Parathyroid adenoma (tissue), 2 donors: Measurements from ENCODE around the gene TTF1.

ENCODE experiments used
- H2AFZ ChIP-seq: fragments of 300-600 bp; sonication (generic); one replicate; pipeline ENCODE4 v1.7.0; 2017; ENCODE audit warnings: antibody characterized with exemption, mild to moderate bottlenecking
- H3K27ac ChIP-seq: fragments of 300-600 bp; sonication (generic); one replicate; pipeline ENCODE4 v1.7.0; 2017
- H3K27me3 ChIP-seq: fragments of 300-600 bp; sonication (generic); one replicate; pipeline ENCODE4 v1.7.0; 2017; ENCODE audit warnings: low read length; ENCODE audit not compliant: control insufficient read depth, insufficient read depth
- H3K36me3 ChIP-seq: fragments of 300-600 bp; sonication (generic); one replicate; pipeline ENCODE4 v1.7.0; 2017; ENCODE audit warnings: low read length; ENCODE audit not compliant: control insufficient read depth, insufficient read depth
- H3K4me1 ChIP-seq: fragments of 300-600 bp; sonication (generic); one replicate; pipeline ENCODE4 v1.7.0; 2017; ENCODE audit warnings: control low read depth
- H3K4me2 ChIP-seq: fragments of 300-600 bp; sonication (generic); one replicate; pipeline ENCODE4 v1.7.0; 2017; ENCODE audit warnings: low read length
- H3K4me3 ChIP-seq: fragments of 300-600 bp; sonication (generic); one replicate; pipeline ENCODE4 v1.7.0; 2017; ENCODE audit warnings: low read depth, low read length
- H3K79me2 ChIP-seq: fragments of 300-600 bp; sonication (generic); one replicate; pipeline ENCODE4 v1.7.0; 2017; ENCODE audit warnings: control low read depth
- H3K9ac ChIP-seq: fragments of 300-600 bp; sonication (generic); one replicate; pipeline ENCODE4 v1.7.0; 2017; ENCODE audit warnings: mild to moderate bottlenecking
- H3K9me3 ChIP-seq: fragments of 300-600 bp; sonication (generic); one replicate; pipeline ENCODE4 v1.7.0; 2017; ENCODE audit warnings: low read length; ENCODE audit not compliant: control insufficient read depth
- CTCF ChIP-seq: fragments of 300-600 bp; sonication (generic); IDR thresholded peaks from one replicate; pipeline ENCODE4 v1.7.0; 2017; ENCODE audit warnings: antibody characterized with exemption, mild to moderate bottlenecking
- donor health status: primary hyperparathyroidism.

The TTF1 gene

GRCh38 chr9:132404228-132404881, 2.3 kb downstream of the TTF1 start:
- no peak for TF ChIP-seq CTCF
- H3K4me2 ChIP-seq, result no peak overlapping the region
- no peaks in the 10 kb centered on the region for H3K36me3 ChIP-seq
- no peaks in the 10 kb centered on the region for H3K79me2 ChIP-seq
- H3K27me3 ChIP-seq, result no peaks in the 10 kb centered on the region
- no peak overlapping the region for H3K4me3 ChIP-seq
- H3K4me1 ChIP-seq, result peaks cover 3% of the 10 kb centered on the region
- H3K9ac ChIP-seq, result no peak overlapping the region
- H2AFZ ChIP-seq, result no peak overlapping the region
- H3K9me3 ChIP-seq, result no peaks in the 10 kb centered on the region
- no peak overlapping the region for H3K27ac ChIP-seq

GRCh38 chr9:132401824-132402223, 4.8 kb downstream of the TTF1 start:
- Histone ChIP-seq H2AFZ (no peak overlapping the region), H3K79me2 (no peaks in the 10 kb centered on the region), H3K4me3 (no peak overlapping the region), H3K4me2 (no peak overlapping the region), H3K27me3 (no peaks in the 10 kb centered on the region), H3K4me1 (peaks cover under 1% of the 10 kb centered on the region), H3K9me3 (no peaks in the 10 kb centered on the region), H3K27ac (no peak overlapping the region), H3K36me3 (no peaks in the 10 kb centered on the region), H3K9ac (no peak overlapping the region)
- no peak for TF ChIP-seq CTCF

GRCh38 chr9:132395560-132395959, 11.1 kb downstream of the TTF1 start:
- Histone ChIP-seq H3K27ac (no peak overlapping the region), H3K4me3 (no peak overlapping the region), H3K9me3 (no peaks in the 10 kb centered on the region), H3K4me2 (no peak overlapping the region), H3K36me3 (no peaks in the 10 kb centered on the region), H2AFZ (no peak overlapping the region), H3K79me2 (no peaks in the 10 kb centered on the region), H3K4me1 (no peaks in the 10 kb centered on the region), H3K27me3 (no peaks in the 10 kb centered on the region), H3K9ac (no peak overlapping the region)
- no peak for TF ChIP-seq CTCF

- H3K4me3 ChIP-seq, result no peak overlapping the region
- H3K4me1 ChIP-seq, result no peaks in the 10 kb centered on the region
- H3K79me2 ChIP-seq, result no peaks in the 10 kb centered on the region
- H3K9ac ChIP-seq, result no peak overlapping the region
- H2AFZ ChIP-seq, result no peak overlapping the region
- no peak overlapping the region for H3K27ac ChIP-seq
- no peaks in the 10 kb centered on the region for H3K9me3 ChIP-seq
- H3K27me3 ChIP-seq, result no peaks in the 10 kb centered on the region
- H3K36me3 ChIP-seq, result no peaks in the 10 kb centered on the region
- H3K4me2 ChIP-seq, result no peak overlapping the region
- no peak for TF ChIP-seq CTCF
These were observed 15.2 kb downstream of the TTF1 start for GRCh38 chr9:132391449-132391848.

- no peak overlapping the region for H2AFZ ChIP-seq
- H3K4me3 ChIP-seq, result no peak overlapping the region
- TF ChIP-seq CTCF, result no peak
- H3K9me3 ChIP-seq, result no peaks in the 10 kb centered on the region
- H3K27me3 ChIP-seq, result no peaks in the 10 kb centered on the region
- H3K36me3 ChIP-seq, result no peaks in the 10 kb centered on the region
- H3K27ac ChIP-seq, result no peak overlapping the region
- H3K4me2 ChIP-seq, result no peak overlapping the region
- no peak overlapping the region for H3K9ac ChIP-seq
- no peaks in the 10 kb centered on the region for H3K79me2 ChIP-seq
- H3K4me1 ChIP-seq, result no peaks in the 10 kb centered on the region
These were observed 15.7 kb downstream of the TTF1 start for GRCh38 chr9:132390966-132391365.
